Left colon (tissue), 2 donors: ENCODE results near the gene PITPNC1. TPM values are rescaled to one million over a fixed set of nuclear protein-coding genes. Genes with fewer than 3 reads are reported as not detected.

Experiments used
- ATAC-seq: fragments of 200-7000 bp; cut with Tn5 transposase; one replicate; pipeline ENCODE4 v1.9.1; 2020; ENCODE audit warnings: mild to moderate bottlenecking, moderate library complexity
- DNase-seq, 2 donors: peaks; one replicate each; pipeline ENCODE4 v3.0.0-alpha.2; 2020
- intact Hi-C, 2 donors: fragments of 100-400 bp; cut with DNase I in 1 of 2; cut with micrococcal nuclease in 1 of 2; formaldehyde crosslinking; loops; one replicate each; pipeline versions ENCODE4 v1.11.2 to v1.14.0; 2022; cut with DNase I, micrococcal nuclease
- total RNA-seq, 2 donors: library from RNA; stranded (reverse); fragmentation: NEBNext Ultra II Directional; extraction: Animal tissue kit (Norgen Biotek cat#: 25700); gene quantifications; one replicate each; pipeline ENCODE4 v1.2.1, GENCODE V29; 2021
- donor health status: DM: no; HTN: no; CAD: no.
- donor health status: DM: yes; HTN: yes; CAD: no.

The PITPNC1 gene
- total RNA-seq, 2 donors from 2014 or later: 13.7 to 15.6 TPM

DNA sequence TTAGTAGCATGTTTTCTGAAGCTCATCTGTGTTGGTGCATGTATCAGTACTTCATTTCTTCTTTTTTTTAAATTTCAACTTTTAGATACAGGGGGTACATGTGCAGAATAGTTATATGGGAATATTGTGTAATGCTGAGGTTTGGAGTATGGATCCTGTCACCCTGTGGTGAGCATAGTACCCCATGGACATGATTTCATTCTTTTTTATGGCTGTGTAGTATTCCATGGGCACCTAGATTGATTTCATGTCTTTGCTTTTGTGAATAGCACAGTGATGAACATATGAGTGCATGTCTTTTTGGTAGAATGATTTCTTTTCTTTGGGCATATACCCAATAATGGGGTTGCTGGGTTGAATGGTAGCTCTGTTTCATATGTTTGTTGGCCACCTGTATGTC is 285.6 kb downstream of the PITPNC1 start:
- ATAC-seq (no peak), DNase-seq (no peak)
- intact Hi-C loops: no loop called here

DNA sequence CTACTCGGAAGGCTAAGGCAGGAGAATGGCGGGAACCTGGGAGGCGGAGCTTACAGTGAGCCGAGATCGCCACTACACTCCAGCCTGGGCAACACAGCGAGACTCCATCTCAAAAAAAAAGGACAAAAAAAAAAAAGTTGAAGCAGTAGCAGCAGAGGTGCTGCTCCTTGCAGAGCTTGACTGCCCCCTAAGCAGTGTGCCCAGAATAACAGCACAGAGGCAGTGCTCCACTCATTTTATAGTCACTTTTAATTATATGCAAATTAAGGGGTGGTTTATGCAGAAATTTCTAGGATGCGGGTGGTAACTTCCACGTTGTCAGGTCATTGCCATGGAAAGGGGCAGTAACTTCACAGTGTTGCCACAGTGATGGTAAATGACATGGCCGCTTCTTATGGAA is 286.4 kb downstream of the PITPNC1 start:
- ATAC-seq: no peak
- no peak for DNase-seq

GRCh38 chr17:67666028-67666427 is 288.9 kb downstream of the PITPNC1 start:
- no peak for ATAC-seq
- intact Hi-C loops: no loop called here
- no peak for DNase-seq

More for the DNA sequence above, 286.4 kb downstream of the PITPNC1 start:
- intact Hi-C loops: no loop called here

DNA sequence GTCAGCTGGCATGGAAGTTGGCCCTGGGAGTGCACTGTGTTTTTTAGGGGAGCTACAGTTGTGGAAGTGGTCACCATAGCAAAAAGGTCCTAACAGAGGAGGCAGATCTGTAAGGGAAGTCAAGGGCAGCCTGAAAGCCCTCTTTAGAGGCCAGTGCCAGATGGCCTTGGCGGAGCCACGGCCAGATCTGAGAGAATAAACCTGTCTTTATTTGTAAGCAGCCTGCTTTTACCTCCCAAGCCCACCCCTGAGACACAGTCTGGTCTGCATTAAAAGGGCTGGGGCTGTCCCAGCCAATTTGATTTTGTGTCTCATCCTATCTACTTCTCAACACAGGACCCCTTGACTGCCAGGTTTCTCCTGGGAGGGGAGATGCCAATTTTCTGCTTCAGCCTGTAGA is 289.6 kb downstream of the PITPNC1 start:
- intact Hi-C loops: no loop called here
- DNase-seq (no peak), ATAC-seq (no peak)

DNA sequence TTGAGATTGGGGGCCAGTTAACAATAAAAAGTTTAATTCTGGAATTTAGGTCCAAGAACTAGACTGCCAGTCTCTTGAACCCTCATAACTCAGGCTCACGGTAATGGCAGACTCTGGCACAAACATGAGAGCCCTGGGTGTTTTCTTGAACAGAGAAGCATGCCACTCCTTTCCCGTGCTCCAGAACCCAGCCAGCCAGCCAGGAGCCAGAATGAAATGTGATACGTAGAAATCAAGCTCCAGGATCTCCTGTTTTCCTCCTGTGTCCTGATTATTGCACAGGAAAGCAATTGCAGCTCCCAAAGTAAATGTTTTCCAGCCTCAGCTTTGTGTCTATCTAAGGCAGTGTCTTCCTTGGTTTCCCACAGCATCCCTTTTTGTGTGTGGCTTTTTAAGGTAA is 294.4 kb downstream of the PITPNC1 start:
- intact Hi-C loops: no loop called here
- ATAC-seq (no peak), DNase-seq (no peak)

DNA sequence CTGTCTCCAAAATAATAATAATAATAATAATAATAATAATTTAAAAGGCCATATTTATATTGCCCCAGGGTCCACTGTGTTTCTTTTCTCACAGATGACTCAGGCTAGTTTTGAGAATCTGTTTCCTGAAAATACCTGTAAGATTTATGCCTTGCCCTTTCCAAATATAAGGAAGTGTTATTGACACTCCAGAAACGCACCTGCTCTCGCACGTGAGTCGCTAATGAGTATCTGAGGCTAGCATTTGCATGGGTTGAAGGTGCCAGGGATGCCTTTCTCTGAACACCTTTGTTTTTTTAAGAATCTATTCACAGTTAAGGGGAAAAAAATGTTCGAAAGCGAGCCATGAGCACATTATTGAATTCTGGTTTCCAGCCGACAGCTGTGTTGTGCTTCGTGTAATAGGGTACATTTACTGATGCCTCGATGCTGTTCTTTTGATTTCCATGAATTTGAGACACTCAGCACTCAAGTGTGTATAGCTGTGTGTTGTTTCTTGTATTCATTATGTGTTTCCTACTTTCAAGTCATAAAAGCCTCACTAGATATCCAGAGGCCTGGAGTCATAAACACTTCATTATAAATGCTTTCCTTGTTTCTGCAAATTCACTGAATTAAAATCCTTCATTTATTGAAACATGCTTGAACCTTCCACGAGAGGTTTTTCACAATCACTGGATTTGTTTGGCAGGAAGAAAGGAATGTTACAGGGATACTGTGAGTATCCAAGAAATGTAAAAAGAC is 295.7 kb downstream of the PITPNC1 start:
- intact Hi-C loops: no loop called here
- no peak for DNase-seq
- ATAC-seq: peak; percentile 36

DNA sequence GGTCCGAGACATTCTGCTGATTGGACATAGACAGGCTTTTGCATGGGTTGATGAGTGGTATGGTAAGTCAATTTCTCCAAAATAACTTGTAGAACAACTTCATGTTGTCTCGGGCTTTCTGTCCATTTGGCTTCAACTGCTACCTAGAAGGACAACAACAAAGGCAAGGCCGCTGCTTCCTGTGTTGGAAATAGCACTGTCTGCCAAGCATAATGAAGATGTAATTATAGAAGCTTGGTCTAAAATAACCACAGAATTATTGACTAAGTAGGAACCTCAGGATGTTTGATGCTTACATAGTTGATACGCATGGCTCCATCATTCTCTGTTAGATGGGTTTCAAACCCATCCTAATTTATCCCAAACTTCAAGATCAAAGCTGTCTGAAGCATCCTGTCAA is 298.4 kb downstream of the PITPNC1 start:
- intact Hi-C loops: no loop called here
- DNase-seq (no peak), ATAC-seq (no peak)

- no peak for DNase-seq
- no peak for ATAC-seq
- intact Hi-C loops: no loop called here
Observed at GRCh38 chr17:67676305-67676704, 299.2 kb downstream of the PITPNC1 start.

- ATAC-seq (no peak), DNase-seq (no peak)
- intact Hi-C loops: no loop called here
Observed at GRCh38 chr17:67678414-67678813, 301.3 kb downstream of the PITPNC1 start.

- DNase-seq (no peak), ATAC-seq (no peak)
- intact Hi-C loops: no loop called here
Observed at GRCh38 chr17:67679225-67679624, 302.1 kb downstream of the PITPNC1 start.

DNA sequence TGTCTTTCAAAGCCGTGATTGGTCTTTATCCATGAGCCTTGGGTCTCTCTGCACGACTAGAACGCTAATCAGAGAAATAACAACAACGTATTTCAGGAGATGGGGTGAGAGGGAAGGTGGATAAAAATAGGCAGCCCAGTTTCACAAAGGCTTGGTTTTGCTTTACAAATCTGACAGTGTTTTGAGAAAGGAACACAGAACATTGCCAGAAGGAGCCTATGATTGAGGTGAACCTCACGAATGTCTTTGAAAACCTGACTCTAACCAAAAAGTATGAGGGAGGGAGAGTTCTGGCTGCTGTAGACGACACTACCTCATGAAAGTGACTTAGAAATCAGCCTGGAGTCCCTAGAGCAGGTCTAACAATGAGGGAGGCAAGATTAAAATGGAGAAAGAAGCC is 302.6 kb downstream of the PITPNC1 start:
- ATAC-seq: no peak
- intact Hi-C loops: loop anchor here in 1 of 2 donors (10.0 kb wide), 1 partner anchor 305 kb away; the partner anchor contains the start of gene PITPNC1

DNA sequence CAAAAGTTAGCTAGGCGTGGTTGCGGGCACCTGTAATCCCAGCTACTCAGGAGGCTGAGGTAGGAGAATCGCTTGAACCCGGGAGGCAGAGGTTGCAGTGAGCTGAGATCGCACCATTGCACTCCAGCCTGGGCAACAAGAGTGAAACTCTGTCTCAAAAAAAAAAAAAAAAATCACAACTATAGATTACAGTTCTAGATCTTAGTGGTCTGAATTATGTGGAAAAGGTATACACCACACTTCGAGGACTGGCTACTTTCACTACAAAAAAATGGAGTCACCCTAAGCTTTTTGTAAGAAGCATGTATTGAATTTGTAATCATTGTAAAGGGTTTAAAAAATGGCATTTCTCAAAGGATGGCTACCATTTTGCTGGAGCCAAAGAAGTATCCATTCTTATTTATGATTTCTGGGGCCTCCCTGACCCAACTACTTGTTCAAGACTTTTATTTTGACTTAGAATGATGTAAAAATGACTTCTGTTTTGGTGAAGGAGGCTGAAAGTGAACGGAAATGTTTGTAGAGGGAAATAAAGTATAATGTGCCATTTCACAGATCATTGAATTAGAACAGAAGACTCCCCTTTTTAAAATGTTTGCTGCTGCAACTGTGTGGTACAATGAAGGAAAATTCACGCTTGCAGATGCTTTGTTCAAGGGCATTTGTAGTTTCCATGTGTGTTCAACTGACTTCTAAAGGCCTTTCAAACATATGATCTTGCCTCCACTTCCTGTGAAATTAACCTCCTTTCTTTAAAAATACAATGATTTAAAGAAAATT is 303.6 kb downstream of the PITPNC1 start:
- intact Hi-C loops: loop anchor here in 1 of 2 donors (10.0 kb wide), 1 partner anchor 306 kb away; the partner anchor contains the start of gene PITPNC1
- ATAC-seq (no peak), DNase-seq (no peak)

More for the DNA sequence above, 302.6 kb downstream of the PITPNC1 start:
- DNase-seq: no peak

DNA sequence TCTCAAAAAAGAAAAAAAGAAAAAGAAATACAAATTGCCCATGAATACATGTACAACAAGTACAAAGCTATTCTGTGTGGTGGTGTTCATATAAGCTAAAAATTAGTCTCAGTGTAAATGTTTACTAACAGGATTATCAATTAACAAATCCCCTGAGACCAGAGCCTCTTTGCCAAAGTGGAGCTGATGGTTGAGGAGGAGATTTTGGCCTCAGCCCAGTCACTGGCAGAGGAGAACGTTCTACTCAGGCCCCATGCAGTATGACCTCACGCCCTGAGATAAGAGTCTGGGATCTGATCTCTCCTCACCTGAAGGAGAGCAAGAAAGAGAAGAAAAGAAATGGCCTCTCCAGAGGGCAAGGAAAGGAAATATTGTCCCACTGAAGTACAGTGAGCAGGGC is 305.1 kb downstream of the PITPNC1 start:
- DNase-seq (no peak), ATAC-seq (no peak)
- intact Hi-C loops: loop anchor here in 1 of 2 donors (10.0 kb wide), 1 partner anchor 307 kb away; the partner anchor contains the start of gene PITPNC1

DNA sequence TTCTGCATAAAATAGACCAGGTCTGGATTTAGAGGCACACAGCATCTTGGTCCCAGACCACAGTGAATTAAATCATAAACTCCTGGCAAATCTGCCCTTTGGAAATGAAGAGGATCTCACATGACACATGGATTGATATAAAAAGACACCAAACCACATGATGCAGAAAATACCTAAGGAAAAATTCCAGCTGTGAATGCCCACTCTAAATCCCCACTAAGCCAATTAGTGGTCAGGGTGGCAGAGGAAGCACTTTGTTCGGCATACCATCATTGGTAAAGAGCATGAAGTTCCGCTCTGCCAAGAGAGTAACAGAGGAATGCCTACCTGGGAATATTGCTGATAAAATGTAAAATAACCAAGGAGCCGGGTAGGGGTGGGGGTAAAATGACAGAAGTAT is 308.3 kb downstream of the PITPNC1 start:
- intact Hi-C loops: loop anchor here (5.0 to 10.0 kb wide), 2 partner anchors 308 to 311 kb away; partner anchors contain the start of gene PITPNC1 (in 2 of the 2)
- DNase-seq (no peak), ATAC-seq (no peak)

GRCh38 chr17:67686241-67686640 is 309.2 kb downstream of the PITPNC1 start:
- intact Hi-C loops: loop anchor here (5.0 to 10.0 kb wide), 2 partner anchors 309 to 311 kb away; partner anchors contain the start of gene PITPNC1 (in 2 of the 2)
- DNase-seq (no peak), ATAC-seq (no peak)

GRCh38 chr17:67687511-67687910 is 310.4 kb downstream of the PITPNC1 start:
- intact Hi-C loops: loop anchor here (5.0 to 10.0 kb wide), 2 partner anchors 310 to 313 kb away; partner anchors contain the start of gene PITPNC1 (in 2 of the 2)
- ATAC-seq: no peak
- DNase-seq: no peak

DNA sequence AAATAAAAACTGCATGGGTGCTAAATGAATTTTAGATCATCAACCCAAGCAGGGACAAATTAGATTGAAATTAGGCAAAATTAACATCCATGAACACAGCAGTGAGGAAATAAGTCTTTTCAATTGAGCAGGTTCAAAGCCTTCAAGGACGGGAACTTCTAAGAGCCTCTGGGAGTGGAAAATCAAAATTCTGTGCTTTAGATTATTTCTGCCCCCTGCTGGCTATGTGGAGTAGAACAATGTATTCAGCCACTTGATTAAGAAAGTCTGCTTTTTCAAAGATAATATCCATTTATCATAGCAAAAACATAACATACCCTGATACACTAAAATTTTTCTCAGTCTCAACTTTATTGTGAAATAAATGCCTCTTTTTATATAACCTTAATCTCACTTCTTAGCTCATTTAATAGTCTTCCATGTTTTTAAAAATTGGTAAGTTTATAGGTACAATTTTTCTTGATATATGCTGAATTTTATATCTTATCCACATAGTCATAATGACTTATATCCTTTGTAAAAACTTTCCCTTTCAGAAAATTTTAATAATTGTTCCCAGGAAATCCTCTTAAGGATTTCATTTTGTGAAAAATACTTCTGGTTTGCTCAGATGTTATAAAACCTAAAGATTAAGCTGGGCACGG is 312.6 kb downstream of the PITPNC1 start:
- DNase-seq (peak in 1 of 2 donors; percentile 29), ATAC-seq (peak; percentile 51)
- intact Hi-C loops: loop anchor here (5.0 to 10.0 kb wide), 2 partner anchors 312 to 315 kb away; partner anchors contain the start of gene PITPNC1 (in 2 of the 2)

DNA sequence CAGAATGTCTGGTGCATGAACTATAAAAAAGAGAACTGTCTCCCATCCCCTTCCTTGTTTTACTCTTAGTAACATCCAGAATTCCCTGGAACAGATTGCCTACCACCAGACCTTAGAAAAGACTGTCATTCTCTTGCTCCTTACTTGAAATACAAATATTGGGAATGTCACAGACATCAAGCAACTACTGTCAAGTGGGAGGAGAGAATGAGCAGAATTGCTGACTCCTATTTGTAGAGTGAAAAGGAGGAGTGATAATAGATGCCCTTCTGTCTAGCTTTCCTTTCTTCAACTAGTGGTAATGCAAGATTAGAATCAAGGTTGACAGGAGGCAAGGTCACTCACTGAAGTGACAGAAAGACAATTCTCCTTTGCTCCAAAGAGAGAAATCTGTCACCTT is 316.7 kb downstream of the PITPNC1 start:
- ATAC-seq: no peak
- intact Hi-C loops: no loop called here
- DNase-seq: no peak

GRCh38 chr17:67696347-67696746 is 319.3 kb downstream of the PITPNC1 start:
- DNase-seq (no peak), ATAC-seq (no peak)
- intact Hi-C loops: no loop called here
